Kidney epithelial cell (primary cell): Measurements from ENCODE around the gene CTSL. TPM values are rescaled to one million over a fixed set of nuclear protein-coding genes. Genes with fewer than 3 reads are reported as not detected.

ENCODE experiments used
- DNase-seq: peaks from one replicate; pipeline ENCODE4 v3.0.0-alpha.2; 2010; ENCODE audit warnings: low read depth
- H3K27me3 ChIP-seq: 2 replicates; pipeline ENCODE4 v1.6.0; 2011; ENCODE audit warnings: low read length; ENCODE audit not compliant: control insufficient read depth, insufficient read depth
- H3K36me3 ChIP-seq: 2 replicates; pipeline ENCODE4 v1.5.1; 2011; ENCODE audit warnings: low read length; ENCODE audit not compliant: control insufficient read depth, insufficient read depth
- H3K4me3 ChIP-seq: 2 replicates; pipeline ENCODE4 v1.5.1; 2011; ENCODE audit warnings: low read depth, mild to moderate bottlenecking, control low read depth, low read length
- CTCF ChIP-seq: IDR thresholded peaks from 2 replicates; pipeline ENCODE4 v1.5.1; 2011; ENCODE audit warnings: mild to moderate bottlenecking, moderate library complexity, low read length, control low read depth, inconsistent platforms; ENCODE audit not compliant: insufficient read depth, poor library complexity, severe bottlenecking
- total RNA-seq: library from RNA; depleted of rRNA; stranded (reverse); fragments of >200 nt; gene quantifications from 2 replicates; pipeline ENCODE4 v1.2.3, GENCODE V29; 2015

The CTSL gene
- total RNA-seq, 1 donor from 2014 or later: 117 TPM

- peaks cover 8% of the 10 kb centered on the region for H3K36me3 ChIP-seq
- no peaks in the 10 kb centered on the region for H3K27me3 ChIP-seq
- H3K4me3 ChIP-seq: no peak overlapping the region
- no peak for TF ChIP-seq CTCF
- no peak for DNase-seq
Observed at GRCh38 chr9:87702921-87703320, 23.0 kb upstream of the CTSL start.

GRCh38 chr9:87703636-87704276 lies 22.2 kb upstream of the CTSL start:
- no peak for DNase-seq
- no peak for TF ChIP-seq CTCF
- peaks cover 7% of the 10 kb centered on the region for H3K36me3 ChIP-seq
- no peaks in the 10 kb centered on the region for H3K27me3 ChIP-seq
- H3K4me3 ChIP-seq: no peak overlapping the region

GRCh38 chr9:87704342-87704741 lies 21.6 kb upstream of the CTSL start:
- H3K27me3 ChIP-seq: no peaks in the 10 kb centered on the region
- no peak for DNase-seq
- peaks cover 7% of the 10 kb centered on the region for H3K36me3 ChIP-seq
- no peak overlapping the region for H3K4me3 ChIP-seq
- no peak for TF ChIP-seq CTCF

GRCh38 chr9:87706066-87706739 lies 19.7 kb upstream of the CTSL start:
- peaks cover 7% of the 10 kb centered on the region for H3K36me3 ChIP-seq
- no peak for DNase-seq
- TF ChIP-seq CTCF: no peak
- H3K27me3 ChIP-seq: no peaks in the 10 kb centered on the region
- no peak overlapping the region for H3K4me3 ChIP-seq

GRCh38 chr9:87707805-87708506 lies 18.0 kb upstream of the CTSL start:
- TF ChIP-seq CTCF: no peak
- Histone ChIP-seq H3K4me3 (no peak overlapping the region), H3K36me3 (peaks cover 6% of the 10 kb centered on the region), H3K27me3 (no peaks in the 10 kb centered on the region)
- no peak for DNase-seq
